ENCODE measurements around the gene SBF1. TPM values are rescaled to one million over a fixed set of nuclear protein-coding genes. Genes with fewer than 3 reads are reported as not detected.
A peak's percentile ranks its signal among the peaks of the same experiment; 100 is the strongest.

The SBF1 gene
- total and polyA plus RNA-seq, 2 donors (not counting 1 experiment from before 2014, with no cell fraction given) = 110 to 254 TPM

DNA sequence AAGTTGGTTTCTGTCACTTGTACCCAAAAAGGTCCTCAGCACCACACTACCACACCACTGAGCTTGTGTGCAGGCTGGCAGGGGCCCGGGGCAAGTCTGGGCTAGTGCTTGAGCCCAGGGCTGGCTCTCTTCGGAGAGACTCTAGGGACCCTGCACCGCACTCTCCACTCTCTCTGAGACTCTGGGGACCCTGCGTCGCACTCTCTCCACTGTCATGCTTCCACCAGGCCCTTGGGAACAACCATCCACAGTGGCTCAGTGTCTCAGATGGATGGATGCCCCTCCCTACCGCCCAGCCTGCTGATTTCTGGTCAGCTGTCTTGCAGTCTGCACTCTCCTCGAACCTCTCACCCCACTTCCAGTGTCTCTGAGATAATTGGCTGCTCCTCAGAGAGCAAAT is 2.0 kb upstream of the SBF1 start:
- H3K79me2 ChIP-seq (ENCODE audit: control insufficient read depth, insufficient read depth, low read length) = peaks cover 37% of the 10 kb centered on the region
- H3K27ac Mint-ChIP-seq = peak overlapping the region; percentile 51
- H3K9me3 ChIP-seq (ENCODE audit: control extremely low read depth in 1 of 3, control insufficient read depth in 2 of 3, insufficient read depth in 1 of 3, low read length in 2 of 3) = peaks cover 0 to 3% (median 0%) of the 10 kb centered on the region in 3 donors
- intact Hi-C loops (cut with micrococcal nuclease) = loop anchor here (10.0 kb wide), 1 partner anchor 542 kb away; no protein-coding TSS in a partner anchor
- no peak overlapping the region for H3K4me2 ChIP-seq (replicated peaks; ENCODE audit: low read depth, low read length, poor library complexity, severe bottlenecking)
- H3K27me3 ChIP-seq (replicated peaks in 1 of 4; ENCODE audit: control extremely low read depth in 1 of 4, control insufficient read depth in 3 of 4, insufficient read depth in 4 of 4, low read length in 3 of 4) = peaks cover 0 to 5% (median 2%) of the 10 kb centered on the region in 4 experiments
- TF ChIP-seq EZH2 (IDR thresholded peaks at IDR 0.05; ENCODE audit: borderline replicate concordance, insufficient read depth, low read depth, low read length, poor library complexity, severe bottlenecking) = no peak
- DNase-seq (no peak), ATAC-seq (ENCODE audit: low read depth) (no peak)
- H3K36me3 ChIP-seq (replicated peaks in 1 of 2; ENCODE audit: control extremely low read depth in 1 of 2, control insufficient read depth in 1 of 2, extremely low read depth in 1 of 2, insufficient read depth in 2 of 2, low read length in 1 of 2) = peaks cover 0 to 4% of the 10 kb centered on the region in 2 experiments
- H3K27me3 Mint-ChIP-seq = peaks cover 4% of the 10 kb centered on the region
- H3K9me3 Mint-ChIP-seq (ENCODE audit: insufficient read depth) = no peaks in the 10 kb centered on the region
- no peak overlapping the region for H2AFZ ChIP-seq (ENCODE audit: insufficient read depth, low read depth, low read length, poor library complexity, severe bottlenecking)
- CTCF ChIA-PET = interaction anchor here (3.5 kb wide), 1 partner anchor 21 kb away, joined by 12 read pairs; no protein-coding TSS in a partner anchor
- peaks cover 24% of the 10 kb centered on the region for H4K20me1 ChIP-seq (ENCODE audit: control insufficient read depth, insufficient read depth, low read length, poor library complexity, severe bottlenecking)
- H3K4me1 Mint-ChIP-seq = peaks cover 35% of the 10 kb centered on the region
- no peak overlapping the region for H3K9ac ChIP-seq (ENCODE audit: low read length)
- POLR2A ChIA-PET = interaction anchor here (0.6 kb wide), 1 partner anchor 51 kb away, joined by 3 read pairs; no protein-coding TSS in a partner anchor
- 37% methylated on average over 7 of the region's 7 CpGs for WGBS (ENCODE audit: insufficient coverage)
- H3K27ac ChIP-seq (ENCODE audit: low read length in 2 of 2) = no peak overlapping the region
- H3K4me3 Mint-ChIP-seq = peak overlapping the region; percentile 54
- H3K4me3 ChIP-seq (ENCODE audit: control extremely low read depth in 1 of 5, extremely low read depth in 1 of 5, insufficient read depth in 1 of 5, low read depth in 2 of 5, low read length in 4 of 5) = no peak overlapping the region
- peaks cover 33 to 38% of the 10 kb centered on the region in 2 donors for H3K4me1 ChIP-seq (ENCODE audit: control insufficient read depth in 2 of 2, insufficient read depth in 2 of 2, low read length in 2 of 2)

DNA sequence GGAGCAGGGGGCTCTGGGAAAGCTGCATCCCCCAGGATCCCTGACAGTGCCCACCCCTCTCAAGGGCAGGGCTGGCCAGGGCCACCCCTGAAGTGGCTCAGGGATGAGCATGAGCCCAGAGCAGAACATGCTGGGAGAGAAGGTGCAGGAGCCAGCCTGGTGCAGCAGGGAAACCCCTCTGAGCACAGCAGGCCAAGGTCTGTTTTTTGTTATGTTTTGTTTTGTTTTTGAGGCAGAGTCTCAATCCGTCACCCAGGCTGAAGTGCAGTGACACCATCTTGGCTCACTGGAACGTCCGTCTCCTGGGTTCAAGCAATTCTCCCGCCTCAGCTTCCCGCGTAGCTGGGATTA is 792 bp upstream of the SBF1 start:
- no peaks in the 10 kb centered on the region for H3K9me3 ChIP-seq (ENCODE audit: control extremely low read depth in 1 of 3, control insufficient read depth in 2 of 3, insufficient read depth in 1 of 3, low read length in 2 of 3)
- peaks cover 46% of the 10 kb centered on the region for H3K4me1 Mint-ChIP-seq
- DNase-seq (no peak), ATAC-seq (ENCODE audit: low read depth) (no peak)
- no peak for TF ChIP-seq EZH2 (IDR thresholded peaks at IDR 0.05; ENCODE audit: borderline replicate concordance, insufficient read depth, low read depth, low read length, poor library complexity, severe bottlenecking)
- TF ChIP-seq, protein P1, sequence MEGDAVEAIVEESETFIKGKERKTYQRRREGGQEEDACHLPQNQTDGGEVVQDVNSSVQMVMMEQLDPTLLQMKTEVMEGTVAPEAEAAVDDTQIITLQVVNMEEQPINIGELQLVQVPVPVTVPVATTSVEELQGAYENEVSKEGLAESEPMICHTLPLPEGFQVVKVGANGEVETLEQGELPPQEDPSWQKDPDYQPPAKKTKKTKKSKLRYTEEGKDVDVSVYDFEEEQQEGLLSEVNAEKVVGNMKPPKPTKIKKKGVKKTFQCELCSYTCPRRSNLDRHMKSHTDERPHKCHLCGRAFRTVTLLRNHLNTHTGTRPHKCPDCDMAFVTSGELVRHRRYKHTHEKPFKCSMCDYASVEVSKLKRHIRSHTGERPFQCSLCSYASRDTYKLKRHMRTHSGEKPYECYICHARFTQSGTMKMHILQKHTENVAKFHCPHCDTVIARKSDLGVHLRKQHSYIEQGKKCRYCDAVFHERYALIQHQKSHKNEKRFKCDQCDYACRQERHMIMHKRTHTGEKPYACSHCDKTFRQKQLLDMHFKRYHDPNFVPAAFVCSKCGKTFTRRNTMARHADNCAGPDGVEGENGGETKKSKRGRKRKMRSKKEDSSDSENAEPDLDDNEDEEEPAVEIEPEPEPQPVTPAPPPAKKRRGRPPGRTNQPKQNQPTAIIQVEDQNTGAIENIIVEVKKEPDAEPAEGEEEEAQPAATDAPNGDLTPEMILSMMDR (IDR thresholded peaks at IDR 0.05) = no peak
- peak overlapping the region; percentile 95 for H2AFZ ChIP-seq (ENCODE audit: insufficient read depth, low read depth, low read length, poor library complexity, severe bottlenecking)
- H3K79me2 ChIP-seq (ENCODE audit: control insufficient read depth, insufficient read depth, low read length) = peaks cover 49% of the 10 kb centered on the region
- CTCF ChIA-PET = interaction anchor here (3.5 kb wide), 1 partner anchor 22 kb away, joined by 12 read pairs; no protein-coding TSS in a partner anchor
- intact Hi-C loops (cut with micrococcal nuclease) = loop anchor here (1.0 to 10.0 kb wide), 2 partner anchors 145 to 541 kb away; no protein-coding TSS in a partner anchor
- H3K27ac ChIP-seq (ENCODE audit: low read length in 2 of 2) = no peak overlapping the region
- peak overlapping the region; percentile 74 for H3K4me3 Mint-ChIP-seq
- H3K9ac ChIP-seq (ENCODE audit: low read length) = peak overlapping the region; percentile 87
- H3K27ac Mint-ChIP-seq = peak overlapping the region; percentile 71
- H3K4me2 ChIP-seq (replicated peaks; ENCODE audit: low read depth, low read length, poor library complexity, severe bottlenecking) = peak overlapping the region; percentile 99
- peaks cover 4% of the 10 kb centered on the region for H3K27me3 Mint-ChIP-seq
- peaks cover 36% of the 10 kb centered on the region for H4K20me1 ChIP-seq (ENCODE audit: control insufficient read depth, insufficient read depth, low read length, poor library complexity, severe bottlenecking)
- peaks cover 39 to 43% of the 10 kb centered on the region in 2 donors for H3K4me1 ChIP-seq (ENCODE audit: control insufficient read depth in 2 of 2, insufficient read depth in 2 of 2, low read length in 2 of 2)
- WGBS (ENCODE audit: insufficient coverage) = 80% methylated on average over 3 of the region's 6 CpGs
- H3K27me3 ChIP-seq (replicated peaks in 1 of 4; ENCODE audit: control extremely low read depth in 1 of 4, control insufficient read depth in 3 of 4, insufficient read depth in 4 of 4, low read length in 3 of 4) = peaks cover 0 to 2% (median 0%) of the 10 kb centered on the region in 4 experiments
- H3K9me3 Mint-ChIP-seq (ENCODE audit: insufficient read depth) = no peaks in the 10 kb centered on the region
- POLR2A ChIA-PET = no interaction called here
- H3K36me3 ChIP-seq (replicated peaks in 1 of 2; ENCODE audit: control extremely low read depth in 1 of 2, control insufficient read depth in 1 of 2, extremely low read depth in 1 of 2, insufficient read depth in 2 of 2, low read length in 1 of 2) = peaks cover 0 to 5% of the 10 kb centered on the region in 2 experiments
- H3K4me3 ChIP-seq (ENCODE audit: control extremely low read depth in 1 of 5, extremely low read depth in 1 of 5, insufficient read depth in 1 of 5, low read depth in 2 of 5, low read length in 4 of 5) = peak overlapping the region in 1 of 5 experiments; percentile 72

Data from B cell (primary cell).